ENCODE results near the gene CNTNAP2. TPM values are rescaled to one million over a fixed set of nuclear protein-coding genes. Genes with fewer than 3 reads are reported as not detected.
"Not testable (repeated sequence)": the region's sequence is repeated elsewhere in the genome, so short reads cannot be mapped to it uniquely, and the experiment has no call there.

CNTNAP2 gene
- total RNA-seq, 1 experiment from 2014 or later = 0.03 TPM

GRCh38 chr7:147731311-147731710 is 1614.7 kb downstream of the CNTNAP2 start:
- DNase-seq (ENCODE audit: low spot score) = no peak

DNA sequence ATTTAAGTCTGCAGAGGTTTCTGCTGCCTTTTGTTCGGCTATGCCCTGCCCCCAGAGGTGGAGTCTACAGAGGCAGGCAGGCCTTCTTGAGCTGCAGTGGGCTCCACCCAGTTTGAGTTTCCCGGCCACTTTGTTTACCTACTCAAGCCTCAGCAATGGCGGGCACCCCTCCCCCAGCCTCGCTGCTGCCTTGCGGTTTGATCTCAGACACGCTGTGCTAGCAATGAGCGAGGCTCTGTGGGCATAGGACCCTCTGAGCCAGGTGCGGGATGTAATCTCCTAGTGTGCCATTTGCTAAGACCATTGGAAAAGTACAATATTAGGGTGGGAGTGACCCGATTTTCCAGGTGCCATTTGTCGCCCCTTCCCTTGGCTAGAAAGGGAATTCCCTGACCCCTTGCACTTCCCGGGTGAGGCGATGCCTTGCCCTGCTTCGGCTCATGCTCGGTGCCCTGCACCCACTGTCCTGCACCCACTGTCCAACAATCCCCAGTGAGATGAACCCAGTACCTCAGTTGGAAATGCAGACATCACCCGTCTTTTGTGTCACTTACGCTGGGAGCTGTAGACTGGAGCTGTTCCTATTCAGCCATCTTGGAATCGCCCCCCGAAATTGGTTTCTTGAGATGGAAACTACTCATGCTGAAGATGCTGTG is 1621.1 kb downstream of the CNTNAP2 start:
- DNase-seq (ENCODE audit: low spot score) = not testable (repeated sequence)

DNA sequence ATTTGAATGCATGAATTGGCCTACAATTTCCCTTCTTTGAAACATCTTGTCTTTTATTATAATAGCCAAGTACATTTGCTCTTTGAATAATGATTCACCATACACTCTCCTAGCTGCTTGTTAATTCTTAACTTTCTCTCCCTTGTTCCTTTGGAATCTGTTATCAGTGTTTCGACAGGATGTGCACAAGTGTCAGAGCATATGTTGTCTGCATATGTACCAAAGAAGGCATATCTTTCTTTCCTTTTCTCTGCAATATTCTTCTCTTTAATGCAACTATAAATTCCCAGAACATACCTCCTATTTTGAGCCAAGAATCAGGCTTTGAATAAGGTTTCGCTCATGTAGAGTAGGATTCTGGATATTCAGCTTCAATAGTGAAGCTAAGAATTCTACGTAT is 1625.7 kb downstream of the CNTNAP2 start:
- no peak for DNase-seq (ENCODE audit: low spot score)

GRCh38 chr7:147756300-147756699 is 1639.7 kb downstream of the CNTNAP2 start:
- no peak for DNase-seq (ENCODE audit: low spot score)

DNA sequence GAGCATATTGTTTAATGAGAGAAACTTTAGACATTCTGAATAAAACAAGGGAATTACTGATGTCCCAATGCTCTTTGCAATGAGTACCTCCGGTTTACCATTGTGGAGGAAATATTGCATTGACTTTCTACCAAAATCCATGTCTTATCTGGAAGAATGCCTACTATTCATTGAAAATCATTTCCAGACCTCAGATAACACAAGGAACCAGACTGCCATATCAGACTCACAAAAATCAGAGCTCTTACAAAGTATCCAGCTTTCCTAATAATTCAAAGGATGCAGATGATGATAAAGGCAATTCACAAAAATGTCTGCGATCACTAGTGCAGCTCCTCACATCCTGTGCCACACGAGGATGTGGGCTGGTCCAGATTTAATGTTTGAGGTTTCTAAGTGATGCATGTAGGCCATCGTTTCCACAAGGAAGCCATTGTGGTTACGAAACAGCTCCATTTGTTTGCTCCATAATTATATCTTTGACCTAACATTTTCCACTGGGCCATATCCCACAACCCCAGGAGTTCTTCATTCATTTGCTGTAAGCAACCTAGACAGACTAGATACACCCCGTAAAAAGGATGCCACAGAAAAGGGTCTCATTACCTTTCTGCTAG is 1642.8 kb downstream of the CNTNAP2 start:
- no peak for DNase-seq (ENCODE audit: low spot score)

DNA sequence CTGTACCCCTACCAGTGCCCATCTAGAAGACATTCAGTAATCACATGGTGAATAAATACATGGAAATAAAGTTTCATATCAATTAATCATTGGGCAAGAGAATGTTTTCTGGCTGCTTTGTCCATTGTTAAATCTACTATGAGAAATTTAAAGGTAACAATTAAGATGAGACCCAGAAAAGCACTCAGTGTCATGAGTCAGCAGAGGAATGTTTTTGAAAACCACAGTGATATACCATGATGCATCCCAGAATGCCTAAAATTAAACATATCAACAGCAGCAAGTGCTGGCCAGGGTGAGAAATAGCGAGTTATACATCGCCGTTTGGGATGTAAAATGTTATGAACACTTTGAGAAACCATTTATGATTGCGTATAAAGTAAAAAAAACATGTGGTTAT is 1648.7 kb downstream of the CNTNAP2 start:
- DNase-seq (ENCODE audit: low spot score) = no peak

- no peak for DNase-seq (ENCODE audit: low spot score)
These were observed 1654.7 kb downstream of the CNTNAP2 start for GRCh38 chr7:147771344-147771743.

- no peak for DNase-seq (ENCODE audit: low spot score)
These were observed 1657.9 kb downstream of the CNTNAP2 start for GRCh38 chr7:147774461-147774860.

DNA sequence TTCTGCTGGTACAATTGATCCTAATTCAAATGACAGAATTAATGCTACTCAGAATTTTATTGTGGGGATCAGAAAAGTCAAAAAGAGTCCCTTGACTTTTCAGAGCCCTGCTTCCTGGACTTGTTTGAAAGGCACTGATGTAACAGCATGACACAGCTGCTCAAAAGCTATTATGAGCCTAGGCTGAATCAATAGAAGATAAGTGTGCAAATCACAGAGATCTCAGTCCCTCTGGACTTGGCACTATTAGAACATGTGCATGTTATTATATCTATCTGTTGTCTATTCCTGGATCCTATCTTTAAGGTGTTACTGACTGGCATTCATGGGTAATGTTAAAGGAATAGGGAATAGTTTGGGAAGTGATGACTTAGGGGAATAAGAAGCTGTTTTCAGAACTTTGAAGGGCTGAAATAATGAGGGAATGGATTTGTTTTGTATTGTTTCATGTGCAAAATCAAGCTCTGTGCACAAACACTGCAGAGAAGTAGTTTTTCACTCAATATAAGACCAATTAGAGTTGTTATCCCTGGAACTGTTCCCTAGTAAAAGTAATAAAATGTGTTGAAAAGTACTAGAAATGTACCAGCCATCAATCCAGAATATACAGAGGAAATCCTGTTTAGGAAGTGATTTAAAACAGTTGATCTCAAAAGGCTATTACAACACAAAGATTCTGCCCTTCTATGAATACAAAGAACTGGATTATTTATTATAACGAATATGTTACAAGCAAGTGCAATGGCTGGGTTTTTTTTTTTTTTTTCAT is 1659.1 kb downstream of the CNTNAP2 start:
- no peak for DNase-seq (ENCODE audit: low spot score)

DNA sequence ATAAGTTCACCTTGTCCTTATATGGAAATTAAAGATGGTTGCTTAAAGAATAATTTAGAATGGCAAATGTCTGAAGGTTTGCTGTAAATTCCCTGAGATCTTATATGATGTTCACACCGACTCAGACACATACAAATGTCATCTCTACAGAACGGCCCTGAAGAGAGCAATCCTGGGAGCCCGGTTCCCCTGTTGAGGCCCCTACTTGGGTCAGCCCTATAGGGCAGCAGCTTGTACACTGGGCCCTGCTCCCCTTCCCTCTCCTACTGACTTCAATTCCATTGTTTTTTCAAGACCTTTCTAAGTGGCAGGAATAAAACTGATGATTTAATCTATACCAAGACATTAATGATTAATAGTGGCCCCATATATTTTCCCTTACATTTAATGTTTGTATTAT is 1660.7 kb downstream of the CNTNAP2 start:
- DNase-seq (ENCODE audit: low spot score) = no peak

DNA sequence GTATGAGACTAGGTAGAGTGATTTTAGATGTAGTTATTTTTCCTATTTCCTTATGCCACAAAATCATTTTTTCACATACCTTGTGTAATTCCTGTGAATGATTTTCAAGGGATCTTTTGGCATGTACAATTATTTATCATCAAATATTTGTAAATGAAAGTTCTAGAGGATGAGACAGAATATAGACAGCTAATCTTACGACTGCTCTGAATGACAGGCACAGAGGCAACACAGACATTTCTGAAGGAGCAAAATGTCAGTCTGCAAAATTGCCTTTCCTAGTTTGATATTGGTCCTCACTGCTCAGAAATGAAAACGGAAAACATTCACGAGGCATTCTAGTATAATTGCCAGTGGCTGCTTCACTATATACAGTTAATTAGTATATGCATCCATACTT is 1663.3 kb downstream of the CNTNAP2 start:
- no peak for DNase-seq (ENCODE audit: low spot score)

- no peak for DNase-seq (ENCODE audit: low spot score)
These were observed 1680.0 kb downstream of the CNTNAP2 start for GRCh38 chr7:147796581-147796980.

GRCh38 chr7:147798001-147798400 is 1681.4 kb downstream of the CNTNAP2 start:
- no peak for DNase-seq (ENCODE audit: low spot score)

- DNase-seq (ENCODE audit: low spot score) = not testable (repeated sequence)
These were observed 1685.2 kb downstream of the CNTNAP2 start for GRCh38 chr7:147801762-147802161.

GRCh38 chr7:147803151-147803550 is 1686.5 kb downstream of the CNTNAP2 start:
- no peak for DNase-seq (ENCODE audit: low spot score)

DNA sequence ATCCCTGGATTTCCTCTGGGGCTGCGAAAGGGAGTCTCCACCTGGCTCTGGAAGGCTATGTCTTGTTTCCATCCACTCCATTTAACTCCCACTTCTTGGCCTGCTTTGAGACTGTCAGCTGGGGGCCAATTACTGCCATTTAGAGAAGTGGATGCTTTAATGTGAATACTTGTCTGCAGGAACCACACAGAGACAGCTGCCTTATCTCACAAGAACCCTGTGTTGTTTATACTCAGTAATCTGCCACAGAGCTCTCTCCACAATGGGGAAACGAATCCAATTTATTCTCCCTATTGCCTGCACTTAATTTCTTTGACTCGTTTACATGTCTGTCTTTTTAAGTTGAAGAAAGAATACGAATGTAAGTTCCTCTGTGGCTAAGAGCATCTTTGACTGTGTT is 1687.0 kb downstream of the CNTNAP2 start:
- no peak for DNase-seq (ENCODE audit: low spot score)

DNA sequence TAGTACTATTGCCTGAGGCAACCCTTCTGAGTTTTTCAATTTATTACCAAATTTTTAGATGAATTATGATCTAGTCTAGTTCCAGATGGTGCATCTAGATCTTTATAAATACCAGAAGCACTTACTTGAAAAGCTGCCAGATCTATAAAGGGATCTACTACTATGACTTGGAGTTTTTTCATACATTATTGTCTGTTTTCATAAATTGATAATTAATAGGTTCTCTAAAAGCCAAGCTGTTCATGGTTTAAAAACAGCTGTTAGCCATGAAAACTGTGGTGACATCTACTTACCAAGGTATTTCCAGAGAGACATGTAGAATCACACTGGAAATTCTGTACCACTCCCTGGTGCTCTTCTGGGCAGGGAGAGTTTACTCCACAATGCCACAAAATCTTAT is 1687.4 kb downstream of the CNTNAP2 start:
- no peak for DNase-seq (ENCODE audit: low spot score)

DNA sequence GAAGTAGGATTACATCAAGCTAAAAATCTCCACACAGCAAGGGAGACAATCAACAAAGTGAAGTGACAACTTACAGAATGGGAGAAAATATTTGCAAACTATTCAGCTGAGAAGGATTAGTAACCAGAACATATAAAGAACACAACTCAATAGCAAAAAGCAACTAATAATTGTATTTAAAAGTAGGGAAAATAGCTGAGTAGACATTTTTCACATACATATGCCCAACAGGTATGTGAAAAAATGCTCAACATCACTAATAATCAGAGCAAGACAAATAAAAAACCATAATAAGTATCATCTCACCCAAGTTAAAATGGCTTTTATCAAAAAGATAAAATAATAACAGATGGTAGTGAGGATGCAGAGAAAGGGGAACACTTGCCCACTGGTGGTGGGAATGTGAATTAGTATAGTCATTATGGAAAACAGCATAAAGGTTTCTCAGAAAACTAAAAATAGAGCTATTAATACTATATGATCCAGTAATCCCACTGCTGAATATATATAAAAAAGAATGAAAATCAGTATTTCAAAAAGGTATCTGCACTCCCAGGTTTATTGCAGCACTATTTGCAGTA is 1689.5 kb downstream of the CNTNAP2 start:
- DNase-seq (ENCODE audit: low spot score) = no peak

DNA sequence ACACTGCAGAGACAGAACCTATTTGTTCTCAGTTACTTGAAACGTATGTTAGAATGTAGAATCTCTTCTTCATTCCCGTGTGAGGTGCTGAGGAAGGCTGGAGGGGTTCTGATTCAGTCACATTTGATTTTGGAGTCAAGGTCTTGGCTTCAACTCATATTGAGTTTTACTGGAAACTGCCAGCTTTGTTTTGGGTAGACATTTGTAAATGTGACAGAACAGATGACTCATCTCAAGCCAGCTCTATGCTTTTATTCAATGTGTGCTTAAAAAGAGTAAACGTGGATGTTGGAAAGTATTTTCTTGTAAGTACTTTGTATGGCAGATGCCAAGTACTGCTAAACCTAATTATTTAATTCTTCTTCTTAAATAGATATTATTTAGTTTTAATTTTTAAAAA is 1693.2 kb downstream of the CNTNAP2 start:
- DNase-seq (ENCODE audit: low spot score) = no peak

- DNase-seq (ENCODE audit: low spot score) = no peak
These were observed 1693.7 kb downstream of the CNTNAP2 start for GRCh38 chr7:147810269-147810668.

- DNase-seq (ENCODE audit: low spot score) = no peak
These were observed 1695.3 kb downstream of the CNTNAP2 start for GRCh38 chr7:147811923-147812322.

GRCh38 chr7:147813316-147813715 is 1696.7 kb downstream of the CNTNAP2 start:
- DNase-seq (ENCODE audit: low spot score) = no peak

All from HT-29 (cell line).